Thymus (tissue), 11 donors: ENCODE measurements around the gene ABHD16A. TPM values are rescaled to one million over a fixed set of nuclear protein-coding genes. Genes with fewer than 3 reads are reported as not detected.

Experiments
- DNase-seq, 9 donors: peaks; one replicate each; pipeline ENCODE4 v3.0.0-alpha.2; 2013; ENCODE audit warnings: low spot score in 9 of 9, low read depth in 6 of 9, missing footprints in 1 of 9
- H3K27ac ChIP-seq, 2 donors: one replicate each; pipeline ENCODE4 v1.5.1; 2013; ENCODE audit warnings: control low read depth in 1 of 2, low read depth in 1 of 2, low read length in 1 of 2, mild to moderate bottlenecking in 1 of 2, moderate library complexity in 1 of 2
- H3K27me3 ChIP-seq, 2 donors: one replicate each; pipeline ENCODE4 v1.5.1; 2013; ENCODE audit warnings: low read length in 1 of 2; ENCODE audit not compliant: control insufficient read depth in 2 of 2, insufficient read depth in 1 of 2
- H3K36me3 ChIP-seq, 2 donors: one replicate each; pipeline ENCODE4 v1.5.1; 2013; ENCODE audit warnings: low read length in 1 of 2, mild to moderate bottlenecking in 1 of 2, moderate library complexity in 1 of 2; ENCODE audit not compliant: control insufficient read depth in 2 of 2, insufficient read depth in 2 of 2
- H3K4me1 ChIP-seq, 2 donors: one replicate each; pipeline ENCODE4 v1.5.1; 2013; ENCODE audit warnings: low read length in 2 of 2; ENCODE audit not compliant: control insufficient read depth in 2 of 2, insufficient read depth in 2 of 2
- H3K4me3 ChIP-seq, 2 donors: one replicate each; pipeline ENCODE4 v1.5.1; 2013; ENCODE audit warnings: low read length in 2 of 2, control low read depth in 1 of 2, mild to moderate bottlenecking in 1 of 2
- H3K9me3 ChIP-seq, 2 donors: one replicate each; pipeline ENCODE4 v1.5.1; 2013; ENCODE audit warnings: low read length in 1 of 2, mild to moderate bottlenecking in 1 of 2; ENCODE audit not compliant: control insufficient read depth in 2 of 2, insufficient read depth in 1 of 2
- WGBS: extraction: QIAGEN DNeasy Blood & Tissue Kit; methylation state at CpG from one replicate; pipeline ENCODE4 v1.1.7; 2013; 5-methylcytosine and 5-hydroxymethylcytosine counted together
- polyA plus RNA-seq: library from polyadenylated mRNA; stranded (reverse); fragments of 200-250 nt; gene quantifications from one replicate; pipeline ENCODE4 v1.2.3, GENCODE V29; 2013
- total RNA-seq: library from RNA; stranded (reverse); fragments of 120-200 nt; gene quantifications from one replicate; pipeline ENCODE4 v1.2.4, GENCODE V29; 2013
- donor health status: healthy.

ABHD16A gene
- total and polyA plus RNA-seq, 2 donors, result 50.0 to 51.3 TPM

DNA sequence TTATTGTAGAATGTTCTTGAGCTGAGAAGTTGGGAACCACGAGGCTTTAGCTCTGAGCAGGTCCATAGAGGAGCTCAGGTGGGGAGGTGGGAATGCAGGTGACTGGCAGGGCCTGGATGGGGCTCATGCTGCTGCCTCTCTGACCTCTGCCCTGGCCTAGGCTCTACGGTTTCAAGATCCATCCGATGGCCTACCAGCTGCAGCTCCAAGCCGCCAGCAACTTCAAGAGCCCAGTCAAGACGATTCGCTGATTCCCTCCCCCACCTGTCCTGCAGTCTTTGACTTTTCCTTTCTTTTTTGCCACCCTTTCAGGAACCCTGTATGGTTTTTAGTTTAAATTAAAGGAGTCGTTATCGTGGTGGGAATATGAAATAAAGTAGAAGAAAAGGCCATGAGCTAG is 33.4 kb downstream of the ABHD16A start, which contains the start of gene LY6G5B:
Gene LY6G5B (plus strand): TSS at position 301 of the 400 bp plus-strand sequence. CDS start 975 bp downstream, outside the sequence.
- H3K36me3 ChIP-seq, result peaks cover 56 to 70% of the 10 kb centered on the region in 2 donors
- 98% methylated on average over 8 of the region's 8 CpGs for WGBS

DNA sequence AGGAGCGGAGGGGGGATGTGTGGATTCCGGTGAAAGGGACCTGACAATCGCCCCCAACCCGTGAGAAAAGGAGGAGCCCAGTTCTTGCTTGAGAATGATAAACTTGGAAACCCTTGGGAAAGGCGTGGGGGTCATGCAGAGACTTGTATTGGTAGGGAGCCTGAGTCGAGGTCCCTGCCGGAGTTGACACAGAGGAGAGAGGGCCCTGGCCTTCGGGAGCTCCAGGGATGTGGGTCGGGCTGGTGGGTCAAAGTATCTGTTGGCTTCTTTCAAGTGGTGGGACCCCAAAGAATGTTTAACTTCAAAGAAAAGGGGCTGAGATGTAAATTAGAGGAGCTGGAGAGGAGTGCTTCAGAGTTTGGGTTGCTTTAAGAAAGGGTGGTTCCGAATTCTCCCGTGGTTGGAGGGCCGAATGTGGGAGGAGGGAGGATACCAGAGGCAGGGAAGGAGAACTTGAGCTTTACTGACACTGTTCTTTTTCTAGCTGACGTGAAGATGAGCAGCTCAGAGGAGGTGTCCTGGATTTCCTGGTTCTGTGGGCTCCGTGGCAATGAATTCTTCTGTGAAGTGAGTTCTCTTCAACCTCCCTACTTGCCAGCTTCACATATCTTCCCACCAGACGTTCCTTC is 36.7 kb downstream of the ABHD16A start:
- H3K36me3 ChIP-seq, result peaks cover 47 to 72% of the 10 kb centered on the region in 2 donors
- peaks cover 30 to 47% of the 10 kb centered on the region in 2 donors for H3K4me1 ChIP-seq
- DNase-seq, result no peak
- peak overlapping the region; percentile 91 to 97 for H3K4me3 ChIP-seq
- H3K27ac ChIP-seq, result peak overlapping the region; percentile 45 to 82
- H3K9me3 ChIP-seq, result no peaks in the 10 kb centered on the region
- no peaks in the 10 kb centered on the region for H3K27me3 ChIP-seq
- 12% methylated on average over 15 of the region's 15 CpGs for WGBS

More for the DNA sequence above, 33.4 kb downstream of the ABHD16A start, which contains the start of gene LY6G5B:
- no peak for DNase-seq
- no peaks in the 10 kb centered on the region for H3K27me3 ChIP-seq
- no peak within 1 kb of the TSS for H3K4me3 ChIP-seq
- no peak within 1 kb of the TSS for H3K27ac ChIP-seq
- no peaks in the 10 kb centered on the region for H3K9me3 ChIP-seq
- peaks cover 7 to 18% of the 10 kb centered on the region in 2 donors for H3K4me1 ChIP-seq

- H3K36me3 ChIP-seq, result peaks cover 40 to 67% of the 10 kb centered on the region in 2 donors
- no peaks in the 10 kb centered on the region for H3K9me3 ChIP-seq
- H3K4me1 ChIP-seq, result peaks cover 35 to 55% of the 10 kb centered on the region in 2 donors
- under 1% methylated on average over 63 of the region's 63 CpGs for WGBS
- H3K27ac ChIP-seq, result peak within 1 kb of the TSS; percentile 97 to 99
- DNase-seq, result peak; percentile 91 to 99 (median 98)
- peak within 1 kb of the TSS; percentile 91 to 97 for H3K4me3 ChIP-seq
- H3K27me3 ChIP-seq, result no peaks in the 10 kb centered on the region
These were observed 37.4 kb downstream of the ABHD16A start, which contains the start of gene CSNK2B for GRCh38 chr6:31665501-31666336. CSNK2B (plus strand) TSS chr6:31666080; CDS start chr6:31666832, 752 bp downstream.

DNA sequence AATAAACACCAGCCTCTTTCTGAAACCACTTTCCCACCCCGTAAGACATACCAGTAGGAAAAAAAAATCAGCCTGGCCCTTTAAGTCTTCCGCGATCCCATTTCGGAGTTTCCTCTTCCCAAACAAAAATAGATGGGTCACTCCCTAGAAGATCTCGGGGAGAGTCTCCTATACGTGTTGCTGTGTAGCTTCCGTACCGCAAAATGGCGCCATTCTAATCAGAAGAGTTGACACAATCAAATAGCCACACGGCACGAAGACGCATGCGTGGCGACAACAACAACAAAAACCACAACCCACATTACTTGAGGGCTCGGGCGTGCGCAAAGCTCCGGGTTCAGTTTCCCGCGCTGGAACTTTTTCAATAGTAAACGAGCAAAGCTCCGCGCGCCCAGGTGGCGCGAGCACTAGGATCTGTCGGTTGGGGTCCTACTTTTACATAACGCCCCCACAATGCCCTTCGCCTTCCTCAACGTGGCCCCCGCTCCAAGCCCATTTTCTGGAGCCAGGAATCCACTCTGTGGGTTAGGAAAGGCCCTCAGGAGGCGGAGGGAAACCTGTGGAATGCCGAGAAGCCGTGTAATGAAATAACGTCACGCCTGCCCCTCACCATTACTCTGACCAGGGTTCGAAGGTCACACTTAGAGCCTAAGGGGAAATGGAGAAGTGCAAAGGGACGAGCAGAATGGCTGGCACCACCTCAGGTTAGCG is 38.2 kb downstream of the ABHD16A start, which contains the start of gene GPANK1:
Gene GPANK1 (minus strand): TSS at position 208 of the 711 bp plus-strand sequence. CDS start 519 bp downstream, outside the sequence.
- Histone ChIP-seq H3K27me3 (no peaks in the 10 kb centered on the region), H3K9me3 (no peaks in the 10 kb centered on the region), H3K4me3 (peak within 1 kb of the TSS; percentile 91 to 97), H3K36me3 (peaks cover 32 to 60% of the 10 kb centered on the region in 2 donors), H3K27ac (peak within 1 kb of the TSS; percentile 97 to 99), H3K4me1 (peaks cover 35 to 59% of the 10 kb centered on the region in 2 donors)
- under 1% methylated on average over 39 of the region's 39 CpGs for WGBS
- DNase-seq, result peak; percentile 82 to 98 (median 92)

DNA sequence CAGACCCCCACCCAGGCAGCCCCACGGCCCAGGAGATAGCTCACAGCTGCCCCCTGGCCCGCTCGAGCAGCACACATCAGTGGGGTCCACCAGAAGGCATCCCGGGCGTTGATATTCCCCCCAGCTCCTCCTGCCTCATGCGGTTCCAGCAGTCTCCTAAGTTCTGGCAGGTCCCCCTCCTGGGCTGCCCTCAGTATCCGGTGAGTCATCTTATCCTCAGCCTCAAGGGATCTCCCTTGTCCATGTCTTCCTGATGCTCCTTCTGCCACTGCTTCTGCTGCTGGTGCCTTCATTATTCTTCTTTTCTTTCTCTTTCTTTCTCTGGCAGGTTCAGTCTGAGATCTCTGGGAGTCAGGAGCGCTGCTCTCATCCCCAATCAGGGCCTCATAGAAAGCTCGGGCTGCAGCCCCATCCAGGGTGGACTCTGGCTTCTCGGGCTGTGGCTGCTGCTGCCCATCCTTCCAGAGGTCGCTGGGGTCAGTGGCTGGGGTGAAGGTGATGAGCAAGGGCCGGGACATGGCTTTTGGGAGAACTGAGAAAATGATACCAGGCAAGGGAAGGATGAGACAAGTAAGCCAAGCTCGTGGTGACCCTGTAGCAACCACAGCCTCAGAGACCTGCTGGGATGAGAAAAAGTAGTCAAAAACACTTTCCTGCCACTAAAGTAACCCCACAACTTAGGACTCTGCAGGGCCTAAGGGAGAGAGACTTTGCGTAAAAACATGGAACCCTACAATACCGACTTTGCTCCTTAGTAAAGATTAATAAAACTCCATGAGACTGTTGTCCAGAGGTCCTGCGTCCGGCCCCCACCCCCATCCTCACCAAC is 38.9 kb downstream of the ABHD16A start:
- no peaks in the 10 kb centered on the region for H3K9me3 ChIP-seq
- peak overlapping the region; percentile 97 to 99 for H3K27ac ChIP-seq
- H3K27me3 ChIP-seq, result no peaks in the 10 kb centered on the region
- H3K36me3 ChIP-seq, result peaks cover 24 to 54% of the 10 kb centered on the region in 2 donors
- peak in 1 of 9 donors; percentile 46 for DNase-seq
- WGBS, result 36% methylated on average over 17 of the region's 17 CpGs
- peak overlapping the region; percentile 91 to 97 for H3K4me3 ChIP-seq
- H3K4me1 ChIP-seq, result peaks cover 42 to 67% of the 10 kb centered on the region in 2 donors

DNA sequence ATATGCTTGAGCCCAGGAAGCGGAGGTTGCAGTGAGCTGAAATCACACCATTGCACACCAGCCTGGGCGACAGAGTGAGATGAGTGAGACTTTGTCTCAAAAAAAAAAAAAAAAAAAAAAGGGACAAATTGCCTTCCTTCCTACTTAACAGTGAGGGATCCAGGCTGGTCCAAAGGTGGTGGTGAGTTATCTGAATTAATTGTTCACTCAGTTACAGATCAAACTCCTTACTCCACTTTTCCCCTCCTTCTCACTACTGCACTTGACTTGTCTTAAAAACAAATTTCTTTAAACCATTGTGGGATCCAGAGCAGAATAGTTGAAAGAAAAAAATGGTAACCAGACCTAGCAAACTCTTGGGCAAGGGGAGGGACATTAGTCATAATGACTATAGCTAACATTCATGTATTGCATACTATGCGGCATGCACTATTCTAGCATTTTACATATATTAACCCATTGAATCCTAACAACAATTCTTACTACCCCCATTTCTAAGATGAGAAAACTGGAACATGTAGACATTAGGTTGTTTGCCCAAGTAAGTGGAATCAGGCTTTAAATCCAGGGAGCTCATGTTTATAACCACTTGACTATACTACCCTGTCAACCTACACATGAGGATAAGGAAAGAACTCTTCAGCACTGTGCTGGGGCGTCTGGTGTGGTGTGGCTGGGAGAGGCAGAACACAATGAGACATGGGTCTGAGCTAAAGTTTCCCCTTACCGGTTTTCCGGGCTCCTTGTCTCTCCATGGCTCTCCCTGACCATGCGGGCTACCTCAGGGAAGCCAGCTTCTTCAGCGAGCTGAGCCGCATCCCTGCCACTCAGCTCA is 39.8 kb downstream of the ABHD16A start:
- no peak for DNase-seq
- no peaks in the 10 kb centered on the region for H3K9me3 ChIP-seq
- WGBS, result 83% methylated on average over 9 of the region's 9 CpGs
- H3K4me3 ChIP-seq, result peak overlapping the region; percentile 91 to 97
- peaks cover 48 to 72% of the 10 kb centered on the region in 2 donors for H3K4me1 ChIP-seq
- no peaks in the 10 kb centered on the region for H3K27me3 ChIP-seq
- H3K27ac ChIP-seq, result peak overlapping the region; percentile 97 to 99
- peaks cover 17 to 52% of the 10 kb centered on the region in 2 donors for H3K36me3 ChIP-seq

DNA sequence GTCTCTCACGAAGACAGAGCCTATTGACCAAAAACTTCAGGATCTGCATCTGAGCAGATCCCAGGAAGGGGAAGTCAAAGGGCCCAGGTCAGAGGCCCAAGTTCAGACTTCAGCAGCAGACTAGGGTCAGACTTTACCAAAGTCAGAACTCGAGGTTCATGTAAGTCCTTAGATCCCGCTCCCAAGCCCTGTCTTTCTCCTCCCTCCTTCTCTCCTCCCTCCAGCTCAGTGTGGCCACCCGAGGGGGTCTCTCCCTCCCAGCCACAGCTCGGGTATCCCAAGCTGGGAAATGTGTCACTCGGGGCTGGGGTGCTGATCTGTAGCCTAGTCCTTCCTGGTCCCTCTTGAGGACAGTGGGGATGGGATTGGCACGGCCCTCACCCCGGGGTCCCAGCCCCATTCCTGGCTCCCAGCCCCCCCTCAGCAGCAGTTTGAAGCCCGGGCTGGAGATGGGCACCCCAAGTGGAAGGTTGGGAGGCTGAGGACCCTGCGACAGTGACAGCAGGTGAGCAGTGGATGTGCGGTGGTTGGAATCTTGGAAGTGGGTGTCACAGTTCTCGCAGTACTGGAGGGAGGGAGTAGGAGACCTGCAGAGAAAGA is 40.9 kb downstream of the ABHD16A start:
- DNase-seq, result no peak
- WGBS, result 96% methylated on average over 12 of the region's 12 CpGs
- Histone ChIP-seq H3K4me1 (peaks cover 45 to 75% of the 10 kb centered on the region in 2 donors), H3K27me3 (no peaks in the 10 kb centered on the region), H3K4me3 (peak overlapping the region in 1 of 2 donors; percentile 97), H3K9me3 (no peaks in the 10 kb centered on the region), H3K36me3 (peaks cover 18 to 49% of the 10 kb centered on the region in 2 donors), H3K27ac (no peak overlapping the region)
